ENCODE measurements around the gene CD300LF. TPM values are rescaled to one million over a fixed set of nuclear protein-coding genes. Genes with fewer than 3 reads are reported as not detected.

The CD300LF gene
- total RNA-seq, 1 experiment from 2014 or later, result not detected

- Histone ChIP-seq H2AFZ (no peak overlapping the region), H3K4me2 (peak overlapping the region; percentile 97), H4K20me1 (ENCODE audit: insufficient read depth) (peaks cover 15% of the 10 kb centered on the region), H3K79me2 (ENCODE audit: low read depth) (peaks cover 62% of the 10 kb centered on the region), H3K9me3 (ENCODE audit: insufficient read depth, low read depth) (no peaks in the 10 kb centered on the region), H3K9me2 (ENCODE audit: insufficient read depth) (no peaks in the 10 kb centered on the region), H3F3A (ENCODE audit: insufficient read depth, low read depth) (peaks cover 9% of the 10 kb centered on the region; the same call in 1 of the 2 replicates), H3K36me3 (ENCODE audit: low read depth) (peaks cover 5% of the 10 kb centered on the region; the same call in 1 of the 2 replicates), H3K27me3 (ENCODE audit: insufficient read depth, low read depth) (no peaks in the 10 kb centered on the region), H3K4me1 (replicated peaks; ENCODE audit: insufficient read depth) (peaks cover 32% of the 10 kb centered on the region), H3K4me3 (peak overlapping the region; percentile 99), H3K27ac (no peak overlapping the region)
- DNase-seq, result peak; percentile 62 to 70
- POLR2A ChIA-PET (ENCODE audit: unreplicated experiment), result interaction anchor here (0.9 kb wide), 1 partner anchor 9 kb away, joined by 7 read pairs; no protein-coding TSS in a partner anchor
- TF ChIP-seq EZH2 (IDR thresholded peaks at IDR 0.05; ENCODE audit: low read depth), result no peak
- no peak for TF ChIP-seq CTCF (conservative IDR thresholded peaks at IDR 0.05)
- BruUV-seq (replicated peaks), result no TSS peak
- CTCF ChIA-PET, result interaction anchor here (0.6 to 1.5 kb wide), 5 partner anchors 20 to 199 kb away, joined by 3 to 13 read pairs (median 7); no protein-coding TSS in a partner anchor
- intact Hi-C loops (cut with micrococcal nuclease; ENCODE audit: unreplicated experiment), result loop anchor here (1.0 kb wide), 1 partner anchor 8 kb away; no protein-coding TSS in a partner anchor
Observed at GRCh38 chr17:74750327-74751069, 37.8 kb upstream of the CD300LF start.

DNA sequence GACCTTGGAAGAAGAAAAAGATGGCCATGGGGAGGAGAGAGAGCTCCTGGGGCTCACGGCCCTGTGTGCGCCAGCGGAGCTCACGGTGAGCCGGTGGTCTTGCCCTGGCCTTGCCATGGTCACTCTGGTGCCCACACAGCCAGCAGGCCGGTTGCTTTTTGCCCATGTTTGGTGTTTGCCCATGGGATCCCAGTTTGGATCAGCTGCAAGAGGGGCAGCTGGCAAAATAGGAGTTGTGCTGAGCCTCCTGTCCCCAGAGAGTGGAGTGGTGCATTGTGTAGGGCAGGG lies 37.3 kb upstream of the CD300LF start:
- intact Hi-C loops (cut with micrococcal nuclease; ENCODE audit: unreplicated experiment), result loop anchor here (1.0 kb wide), 1 partner anchor 8 kb away; no protein-coding TSS in a partner anchor
- no peak overlapping the region for H3K27ac ChIP-seq
- TF ChIP-seq CTCF (conservative IDR thresholded peaks at IDR 0.05), result no peak
- TF ChIP-seq EZH2 (IDR thresholded peaks at IDR 0.05; ENCODE audit: low read depth), result no peak
- DNase-seq, result no peak
- BruUV-seq (replicated peaks), result no TSS peak
- no peaks in the 10 kb centered on the region for H3K9me3 ChIP-seq (ENCODE audit: insufficient read depth, low read depth)
- H3K4me1 ChIP-seq (replicated peaks; ENCODE audit: insufficient read depth), result peaks cover 32% of the 10 kb centered on the region
- H3K27me3 ChIP-seq (ENCODE audit: insufficient read depth, low read depth), result no peaks in the 10 kb centered on the region
- no peaks in the 10 kb centered on the region for H3K9me2 ChIP-seq (ENCODE audit: insufficient read depth)
- H3K36me3 ChIP-seq (ENCODE audit: low read depth), result peaks cover 5% of the 10 kb centered on the region; the same call in 1 of the 2 replicates
- ChIA-PET POLR2A (ENCODE audit: unreplicated experiment) (interaction anchor here (0.9 kb wide), 1 partner anchor 10 kb away, joined by 7 read pairs; no protein-coding TSS in a partner anchor), CTCF (interaction anchor here (0.7 to 1.5 kb wide), 4 partner anchors 21 to 199 kb away, joined by 4 to 13 read pairs (median 8); no protein-coding TSS in a partner anchor)
- peak overlapping the region; percentile 97 for H3K4me2 ChIP-seq
- peak overlapping the region; percentile 94; the same call in 1 of the 2 replicates for H2AFZ ChIP-seq
- peaks cover 61% of the 10 kb centered on the region for H3K79me2 ChIP-seq (ENCODE audit: low read depth)
- H4K20me1 ChIP-seq (ENCODE audit: insufficient read depth), result peaks cover 15% of the 10 kb centered on the region
- peaks cover 9% of the 10 kb centered on the region; the same call in 1 of the 2 replicates for H3F3A ChIP-seq (ENCODE audit: insufficient read depth, low read depth)
- H3K4me3 ChIP-seq, result peak overlapping the region; percentile 99

- intact Hi-C loops (cut with micrococcal nuclease; ENCODE audit: unreplicated experiment), result loop anchor here (1.0 kb wide), 1 partner anchor 9 kb away; no protein-coding TSS in a partner anchor
- Histone ChIP-seq H3K4me1 (replicated peaks; ENCODE audit: insufficient read depth) (peaks cover 32% of the 10 kb centered on the region), H3K79me2 (ENCODE audit: low read depth) (peaks cover 56% of the 10 kb centered on the region)
Observed at GRCh38 chr17:74749279-74750038, 36.7 kb upstream of the CD300LF start.

More at GRCh38 chr17:74749279-74750038, 36.7 kb upstream of the CD300LF start:
- Histone ChIP-seq H2AFZ (peak overlapping the region; percentile 94), H3K36me3 (ENCODE audit: low read depth) (peaks cover 5% of the 10 kb centered on the region; the same call in 1 of the 2 replicates), H3K4me3 (peak overlapping the region; percentile 99), H4K20me1 (ENCODE audit: insufficient read depth) (peaks cover 15% of the 10 kb centered on the region), H3K4me2 (peak overlapping the region; percentile 97), H3K9me3 (ENCODE audit: insufficient read depth, low read depth) (no peaks in the 10 kb centered on the region), H3K9me2 (ENCODE audit: insufficient read depth) (no peaks in the 10 kb centered on the region), H3F3A (ENCODE audit: insufficient read depth, low read depth) (peaks cover 9% of the 10 kb centered on the region; the same call in 1 of the 2 replicates), H3K27me3 (ENCODE audit: insufficient read depth, low read depth) (no peaks in the 10 kb centered on the region), H3K27ac (no peak overlapping the region)
- no peak for TF ChIP-seq EZH2 (IDR thresholded peaks at IDR 0.05; ENCODE audit: low read depth)
- TF ChIP-seq CTCF (conservative IDR thresholded peaks at IDR 0.05), result no peak
- BruUV-seq (replicated peaks), result no TSS peak
- ChIA-PET CTCF (interaction anchor here (1.5 kb wide), 1 partner anchor 21 kb away, joined by 4 read pairs; no protein-coding TSS in a partner anchor), POLR2A (ENCODE audit: unreplicated experiment) (interaction anchor here (0.6 to 1.2 kb wide), 4 partner anchors 10 to 355 kb away, joined by 5 to 7 read pairs (median 5); no protein-coding TSS in a partner anchor)
- peak in 1 of 2 experiments; percentile 33 for DNase-seq
